Esophagus squamous epithelium (tissue), 4 donors: ENCODE results near the gene COL18A1.

ENCODE experiments used
- CTCF ChIP-seq, 6 experiments: fragments of 450-650 bp in 4 of 6; fragments of 200-600 bp in 2 of 6; sonication (generic) in 2 of 6; IDR thresholded peaks; one replicate each; pipeline ENCODE4 v1.5.1; 2016 to 2019; ENCODE audit warnings: antibody characterized with exemption in 6 of 6, mild to moderate bottlenecking in 4 of 6, moderate library complexity in 4 of 6
- POLR2A ChIP-seq, 4 donors: fragments of 450-650 bp; IDR thresholded peaks; one replicate each; pipeline ENCODE4 v1.6.1; 2017; ENCODE audit warnings: antibody characterized with exemption in 4 of 4, mild to moderate bottlenecking in 4 of 4, moderate library complexity in 3 of 4

GRCh38 chr21:45461369-45461750 is 56.4 kb downstream of the COL18A1 start:
- TF ChIP-seq CTCF (IDR thresholded peaks at IDR 0.05) (no peak), POLR2A (IDR thresholded peaks at IDR 0.05) (no peak)
